CD4-positive, alpha-beta T cell treated with Interleukin-6 for 4 hours (primary cell): ENCODE data around the gene SMOC1.

Experiments
- DNase-seq: peaks from one replicate; pipeline ENCODE4 v3.0.0-alpha.2; 2020; ENCODE audit warnings: mixed read lengths

The SMOC1 gene

GRCh38 chr14:69943084-69943780, 64.0 kb downstream of the SMOC1 start:
- no peak for DNase-seq

- DNase-seq: no peak
These were observed 66.1 kb downstream of the SMOC1 start for GRCh38 chr14:69945347-69945746.

GRCh38 chr14:69945912-69946311, 66.7 kb downstream of the SMOC1 start:
- no peak for DNase-seq

GRCh38 chr14:69948351-69948750, 69.1 kb downstream of the SMOC1 start:
- DNase-seq: no peak

GRCh38 chr14:69951263-69951662, 72.0 kb downstream of the SMOC1 start:
- DNase-seq: no peak

- no peak for DNase-seq
These were observed 72.7 kb downstream of the SMOC1 start for GRCh38 chr14:69951935-69952334.

GRCh38 chr14:69953266-69953915, 74.2 kb downstream of the SMOC1 start:
- DNase-seq: no peak

GRCh38 chr14:69955855-69956845, 76.9 kb downstream of the SMOC1 start:
- no peak for DNase-seq

GRCh38 chr14:69956970-69957369, 77.8 kb downstream of the SMOC1 start:
- DNase-seq: no peak

GRCh38 chr14:69957986-69958385, 78.8 kb downstream of the SMOC1 start:
- DNase-seq: no peak

- no peak for DNase-seq
These were observed 79.9 kb downstream of the SMOC1 start for GRCh38 chr14:69959136-69959535.

- no peak for DNase-seq
These were observed 81.1 kb downstream of the SMOC1 start for GRCh38 chr14:69960296-69960695.

- no peak for DNase-seq
These were observed 84.8 kb downstream of the SMOC1 start for GRCh38 chr14:69963966-69964365.

GRCh38 chr14:69964841-69965240, 85.6 kb downstream of the SMOC1 start:
- DNase-seq: no peak

- no peak for DNase-seq
These were observed 88.9 kb downstream of the SMOC1 start for GRCh38 chr14:69968132-69968531.

- DNase-seq: no peak
These were observed 89.5 kb downstream of the SMOC1 start for GRCh38 chr14:69968681-69969080.

GRCh38 chr14:69972755-69973154, 93.5 kb downstream of the SMOC1 start:
- DNase-seq: no peak

GRCh38 chr14:69973846-69974245, 94.6 kb downstream of the SMOC1 start:
- DNase-seq: no peak

- no peak for DNase-seq
These were observed 100.7 kb downstream of the SMOC1 start for GRCh38 chr14:69979882-69980281.

- DNase-seq: no peak
These were observed 101.5 kb downstream of the SMOC1 start for GRCh38 chr14:69980457-69981425.

- DNase-seq: no peak
These were observed 103.1 kb downstream of the SMOC1 start for GRCh38 chr14:69982220-69982839.

- DNase-seq: no peak
These were observed 103.7 kb downstream of the SMOC1 start for GRCh38 chr14:69982886-69983285.
